IMR-90 (cell line): ENCODE results near the gene SPATA13. TPM values are rescaled to one million over a fixed set of nuclear protein-coding genes. Genes with fewer than 3 reads are reported as not detected.

ENCODE experiments used
- ATAC-seq: fragments of 200-7000 bp; cut with Tn5 transposase; 2 replicates; pipeline ENCODE4 v1.9.1; 2020; ENCODE audit warnings: low read depth, mild to moderate bottlenecking, moderate library complexity
- BruUV-seq: library from RNA; stranded (reverse); fragments of 400-500 nt; replicated peaks from 2 replicates; lab custom pipeline; 2021; lab: Mats Ljungman, UMichigan
- CTCF ChIA-PET: fragments of 300-600 bp; formaldehyde crosslinking; extraction: SDS; loops from one replicate; lab custom pipeline; 2021; ENCODE audit warnings: antibody characterized with exemption; lab: Yijun Ruan, JAX
- POLR2A ChIA-PET: fragments of 300-600 bp; sonication (Branson Sonifier 250); formaldehyde crosslinking; loops from one replicate; lab custom pipeline; 2022; ENCODE audit warnings: antibody characterized with exemption; ENCODE audit not compliant: unreplicated experiment; lab: Charles Lee
- DNase-seq: peaks from one replicate; pipeline ENCODE4 v3.0.0; 2013
- H2AFZ ChIP-seq: replicated peaks from 2 replicates; pipeline ENCODE3; 2013; ENCODE audit warnings: low read length, mild to moderate bottlenecking; ENCODE audit not compliant: poor library complexity
- H2AK5ac ChIP-seq: 2 replicates; pipeline ENCODE4 v1.6.1; 2013; ENCODE audit warnings: low read depth, low read length, inconsistent platforms
- H2AK9ac ChIP-seq: replicated peaks from 2 replicates; pipeline ENCODE3; 2013; ENCODE audit warnings: mild to moderate bottlenecking, low read depth, low read length, moderate library complexity; ENCODE audit not compliant: poor library complexity
- H2BK120ac ChIP-seq: 2 replicates; pipeline ENCODE4 v1.6.1; 2013; ENCODE audit warnings: low read depth, low read length, inconsistent platforms
- H2BK15ac ChIP-seq: 3 replicates; pipeline ENCODE4 v1.6.1; 2013; ENCODE audit warnings: low read depth, low read length, inconsistent platforms
- H2BK20ac ChIP-seq: 2 replicates; pipeline ENCODE4 v1.6.1; 2013; ENCODE audit warnings: low read depth, mild to moderate bottlenecking, inconsistent platforms, low read length, moderate library complexity
- H2BK5ac ChIP-seq: 2 replicates; pipeline ENCODE4 v1.6.1; 2013; ENCODE audit warnings: mild to moderate bottlenecking, low read depth, low read length, inconsistent platforms; ENCODE audit not compliant: poor library complexity, severe bottlenecking
- H3K14ac ChIP-seq: replicated peaks from 2 replicates; pipeline ENCODE4 v1.6.1; 2013; ENCODE audit warnings: low read depth, low read length, inconsistent platforms
- H3K18ac ChIP-seq: 2 replicates; pipeline ENCODE4 v1.6.1; 2013; ENCODE audit warnings: low read depth, low read length, control low read depth
- H3K23ac ChIP-seq: 2 replicates; pipeline ENCODE4 v1.6.1; 2013; ENCODE audit warnings: low read depth, low read length, inconsistent platforms
- H3K27ac ChIP-seq: 2 replicates; pipeline ENCODE4 v1.5.1; 2013; ENCODE audit warnings: mild to moderate bottlenecking, control low read depth, low read length; ENCODE audit not compliant: insufficient read depth
- H3K27me3 ChIP-seq: 2 replicates; pipeline ENCODE4 v1.6.1; 2013; ENCODE audit warnings: low read length; ENCODE audit not compliant: control insufficient read depth, insufficient read depth
- H3K36me3 ChIP-seq: 2 replicates; pipeline ENCODE4 v1.6.1; 2013; ENCODE audit warnings: low read length, mixed read lengths; ENCODE audit not compliant: control insufficient read depth, insufficient read depth
- H3K4ac ChIP-seq: 2 replicates; pipeline ENCODE4 v1.6.1; 2013; ENCODE audit warnings: low read depth, low read length, inconsistent platforms
- H3K4me1 ChIP-seq: 2 replicates; pipeline ENCODE4 v1.6.1; 2013; ENCODE audit warnings: low read length, mixed read lengths; ENCODE audit not compliant: control insufficient read depth, insufficient read depth
- H3K4me2 ChIP-seq: 2 replicates; pipeline ENCODE4 v1.6.1; 2013; ENCODE audit warnings: low read depth, mild to moderate bottlenecking, control low read depth, low read length, moderate library complexity
- H3K4me3 ChIP-seq: 2 replicates; pipeline ENCODE4 v1.5.1; 2013; ENCODE audit warnings: low read depth, mild to moderate bottlenecking, control low read depth, low read length, moderate library complexity; ENCODE audit not compliant: insufficient read depth
- H3K56ac ChIP-seq: 2 replicates; pipeline ENCODE4 v1.6.1; 2013; ENCODE audit warnings: low read length, inconsistent platforms; ENCODE audit not compliant: insufficient read depth; ENCODE audit errors: extremely low read depth
- H3K79me1 ChIP-seq, 2 experiments: 2 replicates each; pipeline ENCODE4 v1.6.1; 2013; ENCODE audit warnings: low read length in 2 of 2, inconsistent platforms in 1 of 2, low read depth in 1 of 2
- H3K9ac ChIP-seq: 2 replicates; pipeline ENCODE4 v1.6.1; 2013; ENCODE audit warnings: low read depth, low read length, control low read depth
- H3K9me1 ChIP-seq: 2 replicates; pipeline ENCODE4 v1.6.1; 2013; ENCODE audit warnings: low read length, inconsistent platforms; ENCODE audit not compliant: insufficient read depth
- H3K9me3 ChIP-seq: 2 replicates; pipeline ENCODE4 v1.6.1; 2013; ENCODE audit warnings: low read length; ENCODE audit not compliant: control insufficient read depth, insufficient read depth
- H4K20me1 ChIP-seq: 2 replicates; pipeline ENCODE4 v1.6.1; 2013; ENCODE audit warnings: low read length, inconsistent platforms; ENCODE audit not compliant: insufficient read depth
- H4K5ac ChIP-seq: 2 replicates; pipeline ENCODE4 v1.6.1; 2013; ENCODE audit warnings: mild to moderate bottlenecking, low read depth, low read length, control low read depth
- H4K8ac ChIP-seq, 2 experiments: 2 replicates each; pipeline ENCODE4 v1.6.1; 2013; ENCODE audit warnings: low read depth in 2 of 2, low read length in 2 of 2, control low read depth in 1 of 2, inconsistent platforms in 1 of 2
- H4K91ac ChIP-seq: 2 replicates; pipeline ENCODE4 v1.6.1; 2013; ENCODE audit warnings: low read depth, low read length, inconsistent platforms; ENCODE audit not compliant: insufficient read depth
- BHLHE40 ChIP-seq: fragments of 150-350 bp; IDR thresholded peaks from 2 replicates; pipeline ENCODE4 v1.6.1; 2016; ENCODE audit warnings: mild to moderate bottlenecking, low read depth, low read length
- CEBPB ChIP-seq: IDR thresholded peaks from 2 replicates; pipeline ENCODE4 v1.6.1; 2012; ENCODE audit warnings: low read depth, low read length, improper control_type of control experiment
- CHD1 ChIP-seq: IDR thresholded peaks from 2 replicates; pipeline ENCODE4 v1.6.1; 2012; ENCODE audit warnings: low read depth, low read length, improper control_type of control experiment
- CTCF ChIP-seq: conservative IDR thresholded peaks from 2 replicates; pipeline ENCODE4 v1.5.1; 2012; ENCODE audit warnings: mild to moderate bottlenecking, low read depth, low read length, improper control_type of control experiment
- ELK1 ChIP-seq: fragments of 150-350 bp; IDR thresholded peaks from 2 replicates; pipeline ENCODE4 v1.6.1; 2016; ENCODE audit warnings: low read depth, mild to moderate bottlenecking, low read length, moderate library complexity, borderline replicate concordance
- FOS ChIP-seq: fragments of 150-350 bp; IDR thresholded peaks from 2 replicates; pipeline ENCODE4 v1.6.1; 2016; ENCODE audit warnings: low read depth, low read length
- MAFK ChIP-seq: IDR thresholded peaks from 2 replicates; pipeline ENCODE4 v1.6.1; 2012; ENCODE audit warnings: low read depth, low read length, improper control_type of control experiment
- MAZ ChIP-seq: IDR thresholded peaks from 2 replicates; pipeline ENCODE4 v1.6.1; 2012; ENCODE audit warnings: low read depth, mild to moderate bottlenecking, low read length, improper control_type of control experiment, moderate library complexity, borderline replicate concordance
- MXI1 ChIP-seq: IDR thresholded peaks from 2 replicates; pipeline ENCODE4 v1.6.1; 2012; ENCODE audit warnings: low read depth, mild to moderate bottlenecking, low read length, moderate library complexity, borderline replicate concordance
- NFE2L2 ChIP-seq: fragments of 150-350 bp; IDR thresholded peaks from 2 replicates; pipeline ENCODE4 v1.6.1; 2016; ENCODE audit warnings: low read depth, mild to moderate bottlenecking, low read length
- POLR2A ChIP-seq: IDR thresholded peaks from 2 replicates; pipeline ENCODE4 v1.6.1; 2012; ENCODE audit warnings: mild to moderate bottlenecking, low read depth, low read length
- RAD21 ChIP-seq: IDR thresholded peaks from 2 replicates; pipeline ENCODE4 v1.6.1; 2012; ENCODE audit warnings: low read length, improper control_type of control experiment
- RCOR1 ChIP-seq: IDR thresholded peaks from 2 replicates; pipeline ENCODE4 v1.6.1; 2012; ENCODE audit warnings: mild to moderate bottlenecking, low read length, improper control_type of control experiment; ENCODE audit not compliant: insufficient replicate concordance
- RFX5 ChIP-seq: IDR thresholded peaks from 2 replicates; pipeline ENCODE4 v1.8.0; 2012; ENCODE audit warnings: low read depth, mild to moderate bottlenecking, low read length, moderate library complexity
- SMC3 ChIP-seq: fragments of 150-350 bp; IDR thresholded peaks from 2 replicates; pipeline ENCODE4 v1.6.1; 2016; ENCODE audit warnings: low read depth, mild to moderate bottlenecking, antibody characterized with exemption, low read length, moderate library complexity
- USF2 ChIP-seq: fragments of 150-350 bp; IDR thresholded peaks from 2 replicates; pipeline ENCODE4 v1.6.1; 2017; ENCODE audit warnings: mild to moderate bottlenecking, antibody characterized with exemption, low read length, low read depth
- WGBS, 2 experiments: methylation state at CpG; one replicate each; pipeline versions ENCODE4 v1.1.5 to v1.1.7; 2013; ENCODE audit warnings: missing lambda C conversion rate in 2 of 2; ENCODE audit not compliant: insufficient read length in 1 of 2; ENCODE audit errors: extremely low coverage in 2 of 2; 5-methylcytosine and 5-hydroxymethylcytosine counted together
- dilution Hi-C: fragments of 300-500 bp; cut with HindIII; formaldehyde crosslinking; loops from one replicate; pipeline ENCODE4 v1.14.3; 2018; ENCODE audit warnings: low sequenced_read_pairs; ENCODE audit not compliant: unreplicated experiment
- in situ Hi-C: fragments of 300-500 bp; cut with MboI; formaldehyde crosslinking; loops from 3 replicates; pipeline ENCODE4 v1.14.3; 2019; ENCODE audit warnings: low sequenced_read_pairs, inconsistent platforms, mixed read lengths
- intact Hi-C: fragments of 100-400 bp; cut with micrococcal nuclease; formaldehyde crosslinking; loops from 2 replicates; pipeline ENCODE4 v1.10.0; 2022
- polyA plus RNA-seq, 3 experiments: library from polyadenylated mRNA; depleted of rRNA; stranded (reverse); fragments of >200 nt; gene quantifications; 2 replicates each; pipeline ENCODE4 v1.2.3, GENCODE V29; 2012; ENCODE audit warnings: low replicate concordance in 1 of 3
- total RNA-seq: library from RNA; depleted of rRNA; stranded (reverse); fragments of >200 nt; gene quantifications from 2 replicates; pipeline ENCODE4 v1.2.3, GENCODE V29; 2012

The SPATA13 gene
- total and polyA plus RNA-seq, 2 of the 4 experiments (the other 2 are of a cell fraction): 10.5 to 12.5 TPM

DNA sequence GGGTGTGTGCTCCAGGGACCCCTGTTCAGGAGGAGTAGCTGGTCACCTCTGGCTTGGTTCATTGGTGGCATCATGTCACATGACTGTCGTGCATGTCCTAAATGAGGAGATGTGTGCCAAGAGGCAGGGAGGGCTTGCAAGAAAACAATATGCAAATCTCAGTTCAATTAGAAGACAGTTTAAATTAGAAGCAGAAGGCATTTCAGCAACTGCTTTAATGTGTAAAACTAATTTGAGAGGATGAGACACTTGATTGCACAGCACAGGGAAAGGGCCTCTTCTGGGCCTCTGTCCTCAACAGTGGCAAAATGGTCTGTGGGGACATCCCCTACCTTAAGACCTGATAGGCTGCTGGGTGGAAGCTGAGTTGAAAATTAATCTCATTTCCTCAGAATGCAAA, 54.6 kb downstream of the SPATA13 start:
- no peak overlapping the region for H3K9ac ChIP-seq
- TF ChIP-seq ELK1: no peak
- TF ChIP-seq POLR2A: no peak
- TF ChIP-seq USF2: no peak
- TF ChIP-seq MXI1: no peak
- no peak for TF ChIP-seq MAZ
- no peak for TF ChIP-seq RCOR1
- TF ChIP-seq SMC3: no peak
- no peak for TF ChIP-seq CEBPB
- TF ChIP-seq CTCF: no peak
- no peak for TF ChIP-seq FOS
- TF ChIP-seq CHD1: no peak
- no peak for TF ChIP-seq RAD21
- TF ChIP-seq MAFK: no peak
- no peak for TF ChIP-seq BHLHE40
- no peak for TF ChIP-seq RFX5
- no peak for TF ChIP-seq NFE2L2
- H3K79me1 ChIP-seq: peaks cover 43 to 67% of the 10 kb centered on the region in 2 experiments
- no peaks in the 10 kb centered on the region for H3K27me3 ChIP-seq
- dilution Hi-C loops (no loop called here), intact Hi-C loops (no loop called here), in situ Hi-C loops (no loop called here)
- H4K8ac ChIP-seq: no peak overlapping the region
- CTCF ChIA-PET: interaction anchor here (1.1 to 2.0 kb wide), 2 partner anchors 14 to 162 kb away, joined by 3 to 5 read pairs; no protein-coding TSS in a partner anchor
- no peak overlapping the region for H3K18ac ChIP-seq
- no peak overlapping the region for H3K4me2 ChIP-seq
- H3K4ac ChIP-seq: no peak overlapping the region
- H3K36me3 ChIP-seq: peaks cover 1% of the 10 kb centered on the region; the same call in 1 of the 2 replicates
- no peak overlapping the region for H3K14ac ChIP-seq
- DNase-seq (no peak), ATAC-seq (no peak)
- no peak overlapping the region for H2BK120ac ChIP-seq
- H3K4me3 ChIP-seq: no peak overlapping the region
- no peak overlapping the region for H3K27ac ChIP-seq
- no peak overlapping the region for H3K56ac ChIP-seq
- H3K9me3 ChIP-seq: no peaks in the 10 kb centered on the region
- WGBS, 2 experiments: no CpG with 5 or more reads among the region's 1 CpG
- no TSS peak for BruUV-seq
- H4K20me1 ChIP-seq: 0 out of 2 replicates have a peak, but pooled peaks cover 3% of the 10 kb centered on the region
- H2AK5ac ChIP-seq: no peak overlapping the region; the same call in 1 of the 2 replicates
- no peak overlapping the region for H4K5ac ChIP-seq
- H2BK20ac ChIP-seq: no peak overlapping the region
- H4K91ac ChIP-seq: no peak overlapping the region
- peaks cover 26% of the 10 kb centered on the region for H3K9me1 ChIP-seq
- no peak overlapping the region for H2AFZ ChIP-seq
- no peak overlapping the region for H3K23ac ChIP-seq
- H2AK9ac ChIP-seq: no peak overlapping the region
- no peak overlapping the region for H2BK15ac ChIP-seq
- H2BK5ac ChIP-seq: no peak overlapping the region
- POLR2A ChIA-PET: no interaction called here
- H3K4me1 ChIP-seq: peaks cover 16% of the 10 kb centered on the region
